H54 (cell line): ENCODE results near the gene HDGFL3.

Experiments used
- DNase-seq: peaks from one replicate; pipeline ENCODE4 v3.0.0; 2011; ENCODE audit warnings: low spot score, mixed read lengths; ENCODE audit not compliant: insufficient read length
- FAIRE-seq: peaks from 3 replicates; lab custom pipeline; 2011; peaks lifted over from hg19 to GRCh38; lab: Jason Lieb, UNC
- POLR2A ChIP-seq: IDR thresholded peaks from 2 replicates; pipeline ENCODE4 v1.6.1; 2011; ENCODE audit warnings: low read depth, mild to moderate bottlenecking, low read length

The HDGFL3 gene

DNA sequence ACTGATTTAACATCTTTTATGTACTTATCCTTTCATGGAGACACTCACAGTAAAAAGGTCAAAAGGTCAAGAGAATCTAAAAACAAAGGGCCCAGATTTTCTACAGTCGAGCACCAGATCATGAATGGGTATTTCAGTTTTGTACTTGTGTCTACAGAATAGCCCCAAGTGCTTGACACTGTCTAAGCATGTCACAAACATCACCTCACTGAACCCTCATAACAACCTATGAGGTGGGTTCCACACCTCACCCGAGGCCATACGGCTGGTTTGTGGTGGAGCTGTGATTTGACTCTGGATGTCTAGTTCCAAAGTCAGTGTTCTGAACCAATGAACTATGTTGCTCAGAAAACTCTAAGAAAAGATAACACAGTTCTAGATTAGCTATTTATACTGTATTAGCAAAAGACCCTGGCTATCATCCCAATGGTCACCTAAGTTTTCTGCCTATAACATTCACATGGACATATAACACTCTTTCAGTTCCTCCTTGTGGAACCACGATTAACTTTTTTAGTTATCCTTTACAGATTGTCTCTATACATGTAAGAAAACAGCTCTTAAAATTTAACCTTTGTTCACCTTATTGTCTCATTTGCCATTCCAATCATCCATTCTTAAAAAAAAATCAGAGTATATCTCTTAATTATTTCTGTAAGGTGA lies 74.6 kb downstream of the HDGFL3 start:
- DNase-seq (no peak), FAIRE-seq (no peak)
- TF ChIP-seq POLR2A: no peak

DNA sequence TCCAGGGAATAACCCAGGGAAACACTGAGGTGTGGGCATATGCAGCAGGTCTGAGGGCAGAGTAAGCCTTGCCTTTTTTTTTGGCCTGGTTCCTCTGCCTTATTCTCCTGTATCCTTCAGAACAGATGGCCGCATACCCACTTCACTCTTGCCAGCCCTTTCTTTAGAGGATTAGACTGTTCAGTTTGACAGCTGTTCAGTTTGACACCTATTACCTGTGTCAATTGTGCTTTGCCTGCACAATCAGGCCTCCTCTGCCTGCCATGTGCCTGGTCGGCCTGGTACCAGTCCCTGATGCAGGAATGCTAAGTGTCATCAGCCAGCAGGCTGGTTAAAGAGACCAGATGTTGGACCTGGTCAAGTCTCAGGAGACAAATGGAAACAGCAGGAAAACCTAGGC lies 77.8 kb downstream of the HDGFL3 start:
- FAIRE-seq (no peak), DNase-seq (no peak)
- TF ChIP-seq POLR2A: no peak

DNA sequence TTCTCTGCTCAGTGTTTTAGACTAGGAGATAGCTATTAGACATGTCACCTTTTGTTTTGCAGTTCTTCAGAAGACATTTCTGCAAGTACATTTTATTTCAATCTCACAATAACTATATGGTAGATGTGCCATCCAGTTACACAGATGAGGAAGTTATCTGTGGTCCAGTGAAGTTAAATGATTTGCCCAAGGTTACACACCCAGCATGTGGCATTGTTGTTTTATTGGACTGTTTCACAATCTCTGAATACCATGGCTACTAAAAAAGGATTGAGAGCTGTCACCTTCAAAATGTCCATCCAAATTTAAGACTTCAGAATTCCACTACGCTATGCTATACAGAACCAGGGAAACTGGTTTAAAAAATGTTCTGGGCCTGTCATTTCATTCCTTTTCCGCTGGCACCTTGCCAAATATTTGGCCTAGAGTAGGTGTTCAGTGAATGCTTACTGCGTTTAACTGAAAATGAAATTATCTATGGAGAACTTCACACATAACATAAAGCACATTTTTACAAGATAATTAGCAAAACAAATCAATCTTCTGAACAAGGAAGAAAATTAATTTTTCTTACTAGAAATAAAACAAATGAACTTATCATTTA lies 80.0 kb downstream of the HDGFL3 start:
- no peak for FAIRE-seq

DNA sequence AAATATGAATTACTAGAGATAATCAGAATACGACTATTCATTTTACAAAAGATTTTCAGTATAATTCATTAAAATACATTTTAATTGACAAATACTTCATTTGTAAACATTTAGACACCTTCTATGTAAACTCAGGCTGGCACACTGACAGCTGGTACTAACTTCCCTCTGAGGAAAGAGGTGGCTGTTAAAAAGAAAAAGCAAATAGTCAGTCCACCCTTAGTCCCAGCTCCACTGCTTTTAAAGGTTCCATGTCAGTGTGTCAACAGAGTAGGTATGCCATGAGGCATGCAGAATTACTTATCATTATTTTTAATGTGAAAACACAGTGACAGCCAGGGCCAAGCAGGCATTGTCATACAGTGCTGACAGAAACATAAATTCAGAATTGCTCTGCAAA lies 84.1 kb downstream of the HDGFL3 start:
- TF ChIP-seq POLR2A: no peak
- DNase-seq (no peak), FAIRE-seq (no peak)

More for the DNA sequence above, 80.0 kb downstream of the HDGFL3 start:
- no peak for DNase-seq
- no peak for TF ChIP-seq POLR2A

DNA sequence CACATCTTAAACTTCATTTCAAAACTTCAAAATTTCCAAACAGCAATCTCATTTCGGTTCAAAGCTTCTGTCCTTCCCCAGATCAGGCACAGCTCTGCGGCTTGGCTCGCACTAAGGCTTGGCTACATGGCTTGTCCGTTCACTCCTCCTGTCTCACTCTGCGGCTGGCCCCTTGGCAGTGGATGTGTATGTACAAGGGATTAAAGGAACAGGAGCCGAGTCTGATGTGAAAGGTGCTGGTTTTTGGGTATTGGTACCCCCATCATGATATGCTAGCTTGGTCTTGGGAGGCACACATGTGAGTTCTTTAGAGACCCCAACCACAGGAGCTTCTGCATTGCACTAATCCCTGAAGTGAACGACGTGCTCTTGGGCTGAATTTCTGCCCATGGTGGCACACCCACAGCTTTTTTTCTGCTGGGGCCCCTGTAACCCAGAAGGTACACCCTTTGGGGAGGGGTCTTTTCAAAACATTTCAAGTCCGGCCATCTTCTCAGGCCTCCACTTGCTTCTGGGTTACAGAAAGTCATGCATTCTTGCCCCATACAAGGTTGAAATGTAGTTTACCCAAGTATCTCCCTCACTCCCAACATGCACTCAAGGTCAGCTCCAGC lies 87.5 kb downstream of the HDGFL3 start:
- no peak for DNase-seq
- no peak for FAIRE-seq
- no peak for TF ChIP-seq POLR2A

DNA sequence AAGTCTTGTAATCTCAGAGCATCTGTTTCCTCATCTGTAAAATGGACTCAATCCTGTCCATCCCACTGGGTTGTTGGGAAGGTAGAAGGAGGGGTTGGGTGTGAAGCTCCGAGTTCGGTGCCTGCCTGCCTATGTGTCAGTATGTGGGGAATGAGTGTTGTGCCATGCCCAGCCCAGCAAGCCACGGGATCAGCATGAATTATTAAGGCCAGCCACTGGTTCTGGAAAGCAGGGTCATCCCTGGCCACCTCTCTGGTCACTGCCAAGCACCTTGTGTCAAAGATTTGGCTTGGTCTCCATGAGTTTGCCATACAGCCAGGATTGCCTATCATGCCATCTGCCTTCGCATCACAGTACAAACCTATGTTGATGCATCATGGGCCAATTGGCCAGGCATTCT lies 88.7 kb downstream of the HDGFL3 start:
- no peak for TF ChIP-seq POLR2A
- FAIRE-seq: no peak
- no peak for DNase-seq

DNA sequence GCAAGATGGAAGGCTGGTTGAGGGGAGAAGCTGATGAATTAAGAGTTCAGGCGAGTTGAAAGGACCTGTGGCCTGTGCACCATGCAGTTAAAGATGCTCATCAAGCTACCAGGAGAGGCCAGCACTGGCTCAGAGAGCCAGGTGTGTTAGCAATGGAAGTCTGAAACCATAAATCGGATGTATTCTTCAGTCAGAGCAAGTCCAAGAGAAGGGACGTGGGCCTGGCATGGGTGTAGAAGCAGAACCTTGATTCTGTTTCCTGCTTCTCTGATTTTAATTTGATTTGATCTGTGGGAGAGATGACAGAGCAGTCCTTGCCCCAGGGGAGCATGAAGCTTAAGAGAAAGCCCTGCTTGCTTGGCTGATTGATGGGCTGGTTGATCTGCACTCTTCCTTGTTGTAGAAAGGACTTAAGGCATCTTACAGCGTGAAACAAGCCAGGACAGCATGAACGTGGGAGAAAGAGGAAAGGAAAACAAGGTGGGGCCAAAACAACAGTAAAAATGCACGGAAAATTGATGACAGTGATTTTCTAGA lies 89.3 kb downstream of the HDGFL3 start:
- no peak for DNase-seq
- no peak for FAIRE-seq
- TF ChIP-seq POLR2A: no peak

DNA sequence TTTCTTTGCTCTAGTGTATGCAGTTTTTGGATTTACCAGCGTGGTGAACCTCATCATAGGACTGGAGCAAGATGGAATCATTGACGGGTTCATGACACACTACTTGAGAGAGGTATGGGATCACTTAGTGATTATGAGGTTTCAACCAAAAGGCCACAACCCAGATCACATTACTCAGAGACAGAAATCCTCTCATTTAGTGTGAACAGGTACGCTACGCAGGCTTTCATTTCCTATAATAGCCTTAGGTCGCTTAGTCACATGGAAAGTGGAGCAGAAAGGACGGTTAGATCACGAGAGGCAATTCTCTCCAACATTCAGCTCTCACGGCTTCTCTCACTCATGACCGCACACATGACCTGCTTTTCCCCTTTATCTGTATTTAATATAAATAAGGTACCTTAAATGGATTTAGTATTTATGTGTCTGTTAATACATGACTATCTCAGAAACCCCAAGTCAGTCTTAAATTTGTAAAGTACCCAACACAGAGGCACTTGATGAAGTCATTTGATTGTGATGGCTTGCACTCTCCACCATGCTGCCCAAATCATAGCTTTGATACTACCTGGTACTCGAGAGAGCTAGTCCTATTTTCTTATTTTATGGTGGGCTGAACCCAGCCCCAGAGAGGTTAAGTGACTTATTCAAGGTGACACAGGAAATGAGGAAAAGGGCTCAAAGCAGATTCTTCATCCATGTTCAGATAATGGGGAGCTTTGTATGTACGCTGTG lies 91.6 kb downstream of the HDGFL3 start:
- DNase-seq (no peak), FAIRE-seq (no peak)
- no peak for TF ChIP-seq POLR2A

DNA sequence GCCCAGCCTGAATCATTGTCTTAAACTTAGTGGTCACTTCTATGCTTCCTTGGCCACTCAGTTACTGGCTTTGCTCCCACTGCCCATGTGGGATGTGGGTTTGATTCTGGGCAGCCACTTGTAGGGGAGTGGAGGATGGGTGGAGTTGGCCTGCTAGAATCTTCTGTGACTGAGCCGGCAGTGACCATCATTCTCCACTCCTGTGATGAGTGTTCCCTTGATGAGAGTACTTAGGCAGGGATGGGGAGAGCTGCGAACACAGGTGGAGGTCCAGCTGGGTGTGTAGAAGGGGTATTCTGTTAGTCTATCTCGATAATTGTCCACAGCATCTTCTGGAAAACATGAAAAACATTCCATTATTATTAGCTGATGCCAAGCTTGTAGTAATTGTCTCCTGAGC lies 92.2 kb downstream of the HDGFL3 start:
- no peak for TF ChIP-seq POLR2A
- no peak for FAIRE-seq
- no peak for DNase-seq

DNA sequence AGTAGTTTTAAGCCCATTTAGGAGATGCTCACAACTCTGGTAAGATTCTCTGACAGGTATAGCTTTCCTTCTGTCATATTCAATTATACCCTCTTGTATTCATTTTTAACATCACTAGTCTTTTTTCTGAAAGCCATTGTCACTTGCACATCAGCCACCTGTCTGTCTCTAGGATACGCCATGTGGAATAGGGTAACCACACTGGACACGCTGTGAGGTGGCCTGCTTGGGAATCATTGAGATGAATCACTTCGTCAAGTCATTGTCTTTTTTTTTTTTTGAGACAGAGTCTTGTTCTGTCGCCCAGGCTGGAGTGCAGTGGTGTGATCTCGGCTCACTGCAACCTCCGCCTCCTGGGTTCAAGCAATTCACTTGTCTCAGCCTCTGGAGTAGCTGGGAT lies 92.8 kb downstream of the HDGFL3 start:
- TF ChIP-seq POLR2A: no peak
- DNase-seq: no peak
- FAIRE-seq: no peak

DNA sequence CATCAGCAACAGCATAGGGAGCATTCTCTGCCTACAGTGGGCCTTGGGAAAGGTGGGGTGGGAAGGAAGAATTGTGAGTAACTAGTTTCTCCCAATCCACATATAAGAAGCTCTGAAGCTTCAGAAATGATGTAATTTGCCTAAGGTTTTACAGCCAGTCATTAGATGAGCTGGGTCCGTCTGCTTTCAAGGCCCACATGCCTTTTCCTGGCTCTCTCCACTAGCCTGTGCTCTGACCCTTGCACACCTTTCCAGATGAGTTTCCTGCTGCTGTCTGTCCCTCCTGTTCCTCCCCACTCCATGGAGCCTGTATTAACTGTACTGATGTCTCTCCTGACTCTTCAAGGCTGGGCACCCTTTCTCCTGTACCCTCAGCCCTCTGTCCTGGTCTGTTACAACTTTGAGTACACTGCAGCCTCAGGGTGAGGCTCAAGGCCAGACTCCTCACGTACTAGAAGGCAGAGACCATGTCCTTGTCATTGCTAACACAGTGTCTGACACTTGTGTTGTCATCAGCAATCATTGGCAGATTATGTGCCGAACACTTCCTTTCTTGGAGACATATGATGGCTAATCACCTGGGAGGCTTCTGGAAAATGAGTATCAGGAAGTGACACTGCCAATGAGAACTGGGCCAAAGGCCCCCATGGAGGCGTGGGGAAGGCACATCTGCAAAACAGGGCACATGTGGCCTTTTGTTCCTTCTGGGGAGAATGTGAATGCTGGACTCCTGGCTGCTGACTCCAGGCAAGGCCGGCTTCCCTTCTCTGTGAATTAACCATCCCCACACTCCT lies 93.5 kb downstream of the HDGFL3 start:
- no peak for FAIRE-seq
- TF ChIP-seq POLR2A: no peak
- DNase-seq: no peak

DNA sequence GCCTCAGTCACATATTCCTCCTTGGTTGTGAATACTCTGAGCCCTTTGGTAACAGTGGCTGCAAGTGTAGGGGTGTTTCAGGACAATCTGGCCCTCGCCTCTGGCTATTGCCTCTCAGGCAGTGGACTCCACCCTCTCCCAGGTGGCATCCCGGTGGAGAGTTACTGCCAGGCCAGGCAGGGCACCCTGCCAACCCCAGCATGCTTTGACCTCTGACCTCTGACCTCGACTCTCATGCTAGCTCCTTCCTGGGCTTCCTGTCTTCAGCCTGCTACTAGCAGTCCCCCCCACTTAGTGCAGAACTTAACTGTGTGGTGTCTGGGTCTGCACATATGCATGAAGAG lies 94.7 kb downstream of the HDGFL3 start:
- no peak for FAIRE-seq
- no peak for TF ChIP-seq POLR2A
- DNase-seq: no peak

DNA sequence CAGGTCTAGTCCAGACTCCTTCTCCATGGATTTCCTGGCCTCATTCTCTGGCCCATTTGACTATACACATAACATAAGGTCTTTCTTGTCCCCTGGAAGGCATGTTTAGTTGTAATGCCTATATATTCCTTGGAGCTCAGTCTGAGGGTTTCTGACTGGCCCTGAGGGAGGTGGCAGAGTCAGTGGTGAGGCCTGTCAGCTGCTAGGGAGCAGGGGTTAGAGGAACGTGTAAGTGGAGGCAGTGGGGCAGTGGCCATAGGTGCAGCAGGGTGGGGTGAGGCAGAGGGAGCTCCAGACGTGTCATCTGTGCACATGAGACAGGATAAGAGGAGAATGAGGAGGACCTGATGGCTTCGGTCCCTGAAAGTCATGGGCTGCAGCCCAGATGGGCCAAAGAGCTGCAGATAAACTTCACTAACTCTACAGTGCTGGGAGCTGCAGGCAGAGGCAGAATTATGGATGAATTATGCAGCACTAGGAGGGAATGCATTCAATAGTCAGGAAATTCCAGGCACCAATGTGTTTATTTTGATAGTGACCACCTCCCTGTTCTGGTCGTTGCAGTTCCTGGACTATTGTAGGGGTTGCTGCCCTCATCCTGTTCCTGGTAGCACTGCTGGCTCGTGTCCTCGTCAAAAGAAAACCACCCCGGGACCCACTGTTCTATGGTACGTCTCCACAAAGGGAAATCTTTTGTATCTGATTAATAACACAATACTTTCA lies 95.2 kb downstream of the HDGFL3 start:
- no peak for TF ChIP-seq POLR2A
- DNase-seq (no peak), FAIRE-seq (no peak)
